Measurements from ENCODE around the gene KLRF2. TPM values are rescaled to one million over a fixed set of nuclear protein-coding genes. Genes with fewer than 3 reads are reported as not detected.

The KLRF2 gene
- total RNA-seq, 1 donor from 2014 or later, result not detected

DNA sequence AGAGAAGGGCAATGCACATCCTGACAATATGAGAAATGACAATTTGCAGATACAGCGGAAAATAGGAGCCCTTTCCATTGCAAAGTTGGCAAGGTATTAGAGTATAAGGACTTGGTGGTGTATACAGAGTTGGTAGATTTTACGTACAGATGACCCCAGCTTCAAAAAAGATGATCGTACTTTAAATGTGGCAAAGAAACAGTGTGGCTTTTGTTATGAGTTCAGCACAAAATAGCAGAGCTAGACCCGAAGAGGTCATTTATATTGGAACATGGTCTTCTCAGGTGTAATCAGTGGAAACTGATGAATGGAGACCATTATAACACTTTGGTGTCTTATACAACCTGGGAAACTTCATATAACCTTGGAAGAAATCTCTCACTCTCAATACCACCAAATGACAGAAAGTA is 14.4 kb upstream of the KLRF2 start:
- Mint-ChIP-seq H3K27me3 (ENCODE audit: unreplicated experiment) (no peaks in the 10 kb centered on the region), H3K36me3 (ENCODE audit: unreplicated experiment) (no peaks in the 10 kb centered on the region), H3K4me3 (ENCODE audit: unreplicated experiment) (no peak overlapping the region), H3K27ac (ENCODE audit: unreplicated experiment) (no peak overlapping the region), H3K9me3 (ENCODE audit: unreplicated experiment) (peaks cover 2% of the 10 kb centered on the region), H3K4me1 (ENCODE audit: low read depth, unreplicated experiment) (no peaks in the 10 kb centered on the region)
- TF ChIP-seq CTCF (IDR thresholded peaks at IDR 0.05; ENCODE audit: partially characterized antibody, unreplicated experiment), result no peak
- no peak for DNase-seq

DNA sequence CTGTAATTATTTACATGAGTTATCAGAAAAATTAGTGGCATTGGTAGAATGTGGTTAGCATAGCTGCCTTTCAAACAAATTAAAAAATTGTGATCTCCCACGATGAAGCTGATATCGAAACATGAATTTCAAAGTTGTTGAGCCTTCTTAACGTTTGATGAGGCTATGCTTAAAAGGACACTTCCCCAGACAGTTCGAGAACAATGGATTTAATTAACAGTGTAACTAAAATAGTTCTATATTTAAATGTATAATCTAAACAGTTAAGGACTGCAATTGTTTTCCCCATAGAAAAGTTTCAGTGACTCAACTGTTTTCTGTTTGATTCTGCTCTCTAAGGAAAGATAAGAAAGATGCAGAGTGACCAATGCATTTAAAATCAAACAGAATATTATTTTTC is 13.8 kb upstream of the KLRF2 start:
- H3K4me3 Mint-ChIP-seq (ENCODE audit: unreplicated experiment), result no peak overlapping the region
- TF ChIP-seq CTCF (IDR thresholded peaks at IDR 0.05; ENCODE audit: partially characterized antibody, unreplicated experiment), result no peak

GRCh38 chr12:9868311-9868801 is 12.9 kb upstream of the KLRF2 start:
- H3K9me3 Mint-ChIP-seq (ENCODE audit: unreplicated experiment), result peaks cover 2% of the 10 kb centered on the region
- TF ChIP-seq CTCF (IDR thresholded peaks at IDR 0.05; ENCODE audit: partially characterized antibody, unreplicated experiment), result no peak
- H3K27me3 Mint-ChIP-seq (ENCODE audit: unreplicated experiment), result no peaks in the 10 kb centered on the region
- DNase-seq, result no peak
- no peaks in the 10 kb centered on the region for H3K4me1 Mint-ChIP-seq (ENCODE audit: low read depth, unreplicated experiment)
- no peaks in the 10 kb centered on the region for H3K36me3 Mint-ChIP-seq (ENCODE audit: unreplicated experiment)
- H3K27ac Mint-ChIP-seq (ENCODE audit: unreplicated experiment), result no peak overlapping the region
- no peak overlapping the region for H3K4me3 Mint-ChIP-seq (ENCODE audit: unreplicated experiment)

More for the DNA sequence above, 13.8 kb upstream of the KLRF2 start:
- H3K36me3 Mint-ChIP-seq (ENCODE audit: unreplicated experiment), result no peaks in the 10 kb centered on the region
- no peaks in the 10 kb centered on the region for H3K27me3 Mint-ChIP-seq (ENCODE audit: unreplicated experiment)
- DNase-seq, result no peak
- no peaks in the 10 kb centered on the region for H3K4me1 Mint-ChIP-seq (ENCODE audit: low read depth, unreplicated experiment)
- H3K9me3 Mint-ChIP-seq (ENCODE audit: unreplicated experiment), result peaks cover 2% of the 10 kb centered on the region
- no peak overlapping the region for H3K27ac Mint-ChIP-seq (ENCODE audit: unreplicated experiment)

DNA sequence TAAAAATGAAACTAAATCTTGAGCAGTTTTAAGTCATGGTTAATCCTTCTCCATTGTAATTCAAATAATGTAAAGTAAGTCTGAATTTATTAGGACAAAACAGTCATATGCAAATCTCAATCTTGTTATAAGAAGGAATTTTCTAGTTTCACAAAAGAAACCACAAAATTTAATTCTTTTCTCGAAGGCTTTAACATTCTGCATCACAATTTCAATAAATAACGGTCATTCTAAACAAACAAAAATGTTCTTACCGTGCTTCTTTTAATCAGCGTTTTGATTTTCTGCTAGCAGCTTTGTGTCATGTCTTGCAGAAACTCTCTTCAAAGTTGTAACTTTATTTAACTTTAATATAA is 12.4 kb upstream of the KLRF2 start:
- H3K4me3 Mint-ChIP-seq (ENCODE audit: unreplicated experiment), result no peak overlapping the region
- no peak overlapping the region for H3K27ac Mint-ChIP-seq (ENCODE audit: unreplicated experiment)
- no peak for TF ChIP-seq CTCF (IDR thresholded peaks at IDR 0.05; ENCODE audit: partially characterized antibody, unreplicated experiment)
- H3K27me3 Mint-ChIP-seq (ENCODE audit: unreplicated experiment), result no peaks in the 10 kb centered on the region
- no peak for DNase-seq
- H3K36me3 Mint-ChIP-seq (ENCODE audit: unreplicated experiment), result no peaks in the 10 kb centered on the region
- no peaks in the 10 kb centered on the region for H3K9me3 Mint-ChIP-seq (ENCODE audit: unreplicated experiment)
- H3K4me1 Mint-ChIP-seq (ENCODE audit: low read depth, unreplicated experiment), result no peaks in the 10 kb centered on the region

- DNase-seq, result no peak
- no peaks in the 10 kb centered on the region for H3K27me3 Mint-ChIP-seq (ENCODE audit: unreplicated experiment)
- no peaks in the 10 kb centered on the region for H3K4me1 Mint-ChIP-seq (ENCODE audit: low read depth, unreplicated experiment)
- TF ChIP-seq CTCF (IDR thresholded peaks at IDR 0.05; ENCODE audit: partially characterized antibody, unreplicated experiment), result no peak
- no peak within 1 kb of the TSS for H3K4me3 Mint-ChIP-seq (ENCODE audit: unreplicated experiment)
- H3K27ac Mint-ChIP-seq (ENCODE audit: unreplicated experiment), result no peak within 1 kb of the TSS
- no peaks in the 10 kb centered on the region for H3K36me3 Mint-ChIP-seq (ENCODE audit: unreplicated experiment)
- H3K9me3 Mint-ChIP-seq (ENCODE audit: unreplicated experiment), result no peaks in the 10 kb centered on the region
Observed at GRCh38 chr12:9869307-9870161, 11.8 kb upstream of the KLRF2 start, which contains the start of gene CLEC2B. TSS of gene CLEC2B (minus strand) at chr12:9869354.
